DMS79 treated with DMSO at 0.1 percent for 48 hours (cell line): ENCODE measurements around the gene MKNK1.

ENCODE experiments used
- DNase-seq: peaks from one replicate; lab custom pipeline; 2025; lab: John Stamatoyannopoulos, UW

MKNK1 gene

DNA sequence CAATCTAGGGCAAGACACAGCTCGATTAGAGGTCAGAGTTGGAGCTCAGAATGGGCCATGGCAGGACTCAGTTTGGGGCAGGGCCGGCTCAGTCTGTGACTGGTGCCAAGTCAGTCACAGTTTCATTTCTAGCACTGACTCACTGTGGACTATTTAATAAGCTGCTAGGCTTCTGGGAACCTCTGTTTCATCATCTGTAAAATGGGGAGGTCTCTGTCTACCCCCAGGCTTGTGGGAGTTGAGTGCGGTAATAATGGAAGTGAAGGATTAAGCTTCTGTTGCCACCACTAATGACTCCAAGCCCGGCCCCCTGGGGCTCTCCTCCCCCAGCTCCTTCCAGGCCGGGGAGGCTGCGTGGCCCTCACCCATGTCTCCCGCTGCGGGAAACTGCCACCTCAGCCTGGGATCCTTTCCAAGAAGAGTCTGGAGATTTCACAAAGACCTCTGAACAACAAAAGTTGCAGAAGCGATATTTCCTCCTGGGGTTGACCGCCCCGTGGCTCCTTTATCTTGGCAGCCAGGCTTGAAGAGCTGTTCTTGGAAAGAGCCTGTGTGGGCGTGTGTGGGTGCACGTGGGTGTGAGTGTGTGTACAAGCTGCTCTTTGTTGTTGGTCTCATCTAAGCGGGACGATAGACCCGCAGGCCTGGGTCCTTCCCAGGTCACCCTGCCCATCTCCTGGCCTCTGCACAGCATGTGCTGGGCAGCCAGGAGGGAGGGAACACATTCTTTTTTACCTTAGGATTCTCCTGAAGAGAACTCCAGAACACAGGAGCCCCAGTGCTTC lies 81.7 kb downstream of the MKNK1 start:
- DNase-seq: peak; percentile 63

DNA sequence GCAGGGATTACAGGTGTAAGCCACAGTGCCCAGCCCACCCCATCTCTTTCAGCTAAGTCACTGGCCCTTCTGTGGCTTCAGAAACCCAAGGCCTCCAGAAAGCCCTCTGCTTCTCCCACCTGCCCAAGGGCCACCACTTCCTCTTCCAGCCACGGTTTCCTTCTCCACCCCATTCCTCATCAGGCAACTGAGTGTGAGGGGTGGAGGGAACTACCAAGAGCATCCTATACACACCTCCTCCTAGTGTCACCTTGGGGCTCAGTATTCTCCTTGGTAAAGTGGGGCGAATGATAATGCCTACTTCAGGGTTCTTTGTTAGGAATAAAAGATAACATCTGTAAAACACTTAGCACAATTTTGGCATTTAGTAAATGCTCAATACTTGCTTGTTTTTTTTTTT lies 82.7 kb downstream of the MKNK1 start:
- no peak for DNase-seq

DNA sequence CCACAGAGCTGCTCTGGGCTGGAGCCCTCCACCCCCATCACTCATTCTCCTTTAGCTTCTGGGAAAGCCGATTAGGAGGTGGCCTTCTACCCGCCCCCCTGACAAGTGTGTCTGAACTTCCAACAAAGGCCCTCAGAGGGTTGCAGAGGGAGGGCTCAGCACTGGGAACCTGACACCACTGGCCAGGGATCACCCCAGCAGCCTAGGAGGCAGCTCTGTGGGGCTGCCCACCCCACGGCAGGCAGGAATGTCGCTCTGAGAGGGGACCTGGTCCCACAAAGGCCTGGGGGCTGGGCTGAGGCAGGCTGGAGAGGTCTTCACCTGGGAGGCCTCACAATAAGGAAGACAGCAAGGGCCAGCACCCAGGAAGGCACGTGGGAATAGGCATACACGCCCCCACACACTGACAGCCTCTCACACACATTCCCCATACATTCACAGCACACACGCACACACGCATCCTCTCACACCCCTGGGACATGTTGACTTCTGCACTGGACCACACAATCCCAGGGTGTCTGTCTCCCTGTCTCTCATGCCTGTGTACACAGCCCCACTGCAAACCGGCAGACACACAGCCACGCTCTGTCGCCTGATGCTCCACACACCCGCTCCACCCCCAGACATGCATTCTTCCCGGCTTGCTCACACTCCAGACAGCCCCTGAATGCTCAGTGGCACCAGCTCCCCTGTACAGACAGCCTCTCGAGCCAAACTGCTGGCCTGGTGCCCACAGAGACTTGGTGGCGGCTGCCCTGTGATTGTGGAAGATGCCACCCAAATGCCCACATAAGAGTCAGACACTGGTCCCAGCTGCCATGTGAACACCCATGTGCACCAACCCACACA lies 83.8 kb downstream of the MKNK1 start:
- DNase-seq: peak; percentile 88

DNA sequence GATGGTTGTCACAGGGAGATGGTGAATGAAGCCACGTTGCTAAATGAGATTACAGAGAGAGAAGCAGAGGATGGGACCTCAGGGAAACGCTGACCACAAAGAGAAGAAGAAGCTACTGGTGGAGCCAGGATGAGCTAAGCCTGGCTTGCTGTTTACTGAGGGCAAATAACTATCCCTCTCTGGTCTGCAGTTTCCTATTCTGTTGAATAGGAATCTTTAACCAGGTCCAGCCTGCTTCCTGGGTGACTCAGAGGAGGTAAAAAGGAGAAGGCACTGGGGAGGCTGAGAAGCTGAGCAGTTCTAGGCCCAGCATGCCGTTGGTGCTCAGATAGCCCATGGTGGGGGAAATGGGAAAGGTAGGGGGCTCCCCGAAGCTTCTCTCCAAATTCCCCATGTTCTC lies 84.9 kb downstream of the MKNK1 start:
- DNase-seq: no peak

DNA sequence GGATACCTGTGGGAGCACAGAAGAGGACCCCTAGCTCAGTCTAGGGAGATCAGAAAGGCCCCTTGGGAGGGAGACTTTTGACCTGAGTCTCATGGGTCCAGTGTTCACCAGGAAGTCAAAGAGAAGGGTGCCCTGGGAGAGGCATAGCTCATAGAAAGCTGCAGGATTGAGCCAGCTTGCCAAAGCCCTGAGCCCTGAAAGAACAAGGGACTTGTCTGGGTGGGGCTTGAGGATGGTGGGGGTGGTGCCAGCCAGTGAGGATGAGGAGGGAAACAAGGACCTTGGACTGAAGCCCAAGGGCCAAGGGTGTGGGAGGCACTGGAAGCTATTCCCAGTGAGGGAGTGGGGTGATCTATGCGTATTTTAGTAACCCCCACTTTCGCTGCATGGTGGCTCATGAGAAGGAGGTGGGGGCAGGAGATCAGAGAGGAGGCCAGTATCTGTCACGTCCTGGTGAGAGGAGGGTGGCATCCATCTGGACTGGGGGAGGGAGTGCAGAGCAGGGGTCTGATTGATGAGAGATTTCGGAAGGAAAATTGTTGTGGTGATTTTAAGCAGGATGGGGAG lies 86.1 kb downstream of the MKNK1 start:
- DNase-seq: no peak

DNA sequence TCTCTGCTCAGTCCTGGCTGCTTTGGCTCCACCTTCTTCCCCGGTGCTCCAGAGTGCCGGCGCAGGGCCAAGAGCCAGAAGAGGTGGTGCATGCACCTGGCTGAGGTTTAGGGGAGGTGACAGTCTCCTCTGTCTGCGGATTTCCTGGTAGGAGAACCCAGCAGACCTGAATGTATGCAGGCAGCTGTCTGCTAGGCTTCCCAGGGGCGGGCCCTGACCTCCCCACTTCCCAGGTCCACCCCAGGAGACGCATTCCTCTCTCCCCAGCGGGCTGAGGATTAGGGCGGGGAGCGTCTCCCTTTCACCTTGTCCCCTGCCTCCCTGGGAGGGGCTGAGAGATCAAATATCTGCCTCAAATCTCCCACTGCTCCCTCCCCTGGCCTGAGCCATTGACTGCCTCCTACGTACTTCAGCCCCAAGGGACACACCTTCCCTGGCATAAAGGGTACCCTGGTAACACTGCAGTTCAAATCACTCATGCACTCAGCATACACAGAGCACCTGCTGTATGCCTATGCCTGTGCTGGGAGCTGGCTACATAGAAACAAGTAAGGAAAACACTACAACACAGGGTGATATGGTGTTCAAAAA lies 87.0 kb downstream of the MKNK1 start:
- DNase-seq: peak; percentile 98

DNA sequence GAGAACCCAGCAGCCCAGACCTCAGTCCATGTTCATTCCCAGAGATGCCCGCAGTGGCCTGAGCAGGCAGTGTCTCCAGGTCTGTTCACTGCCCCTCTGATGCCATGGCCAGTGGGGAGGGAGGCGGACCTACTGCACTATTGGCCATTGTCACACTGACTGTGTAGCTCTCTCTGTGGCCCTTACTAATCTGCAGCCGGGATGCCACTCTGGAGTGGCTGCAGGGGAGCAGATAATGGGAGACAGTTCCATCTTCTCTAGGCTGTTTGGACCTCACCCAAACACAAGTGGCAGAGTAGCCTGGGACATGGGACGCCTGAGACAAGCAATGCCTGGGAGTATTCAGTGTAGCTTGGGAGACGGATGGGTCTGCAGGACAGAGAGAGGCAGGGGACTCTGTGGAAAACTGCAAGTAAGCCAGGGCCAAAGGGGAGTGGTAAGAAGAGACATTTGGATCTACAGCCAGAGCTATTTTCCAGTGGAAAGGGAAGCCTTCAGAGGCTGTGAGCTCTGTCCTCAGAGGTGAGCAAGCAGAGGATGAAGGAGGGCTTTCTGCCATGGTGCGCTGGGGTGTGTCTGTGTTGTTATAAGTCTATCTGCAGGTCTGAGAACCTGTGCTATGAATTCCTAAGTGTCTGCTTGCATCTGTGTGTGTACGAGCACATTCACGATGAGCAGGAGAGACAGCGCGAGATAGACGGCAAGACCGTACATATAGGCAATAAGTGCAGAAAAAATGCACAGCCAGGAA lies 87.7 kb downstream of the MKNK1 start:
- peak; percentile 70 for DNase-seq

DNA sequence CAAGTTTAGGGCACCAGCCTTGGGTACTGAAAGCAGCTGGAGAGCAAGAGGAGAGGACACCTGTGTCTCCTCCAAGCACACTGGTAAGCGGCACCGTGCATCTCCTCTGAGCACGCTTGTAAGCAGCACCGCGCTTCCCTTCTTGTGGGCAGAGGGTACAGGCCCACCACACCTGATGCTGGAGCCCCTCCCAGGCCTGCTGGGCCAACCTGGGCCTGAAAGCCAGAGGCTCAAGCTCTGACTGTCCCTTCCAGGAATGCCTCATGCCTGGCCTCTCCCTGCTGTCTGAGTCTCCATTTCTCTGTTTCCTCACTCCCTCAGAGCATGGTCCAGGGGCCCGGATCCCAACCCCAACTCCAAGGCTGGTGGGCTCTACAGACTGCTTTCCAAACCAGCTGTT lies 88.5 kb downstream of the MKNK1 start:
- no peak for DNase-seq

DNA sequence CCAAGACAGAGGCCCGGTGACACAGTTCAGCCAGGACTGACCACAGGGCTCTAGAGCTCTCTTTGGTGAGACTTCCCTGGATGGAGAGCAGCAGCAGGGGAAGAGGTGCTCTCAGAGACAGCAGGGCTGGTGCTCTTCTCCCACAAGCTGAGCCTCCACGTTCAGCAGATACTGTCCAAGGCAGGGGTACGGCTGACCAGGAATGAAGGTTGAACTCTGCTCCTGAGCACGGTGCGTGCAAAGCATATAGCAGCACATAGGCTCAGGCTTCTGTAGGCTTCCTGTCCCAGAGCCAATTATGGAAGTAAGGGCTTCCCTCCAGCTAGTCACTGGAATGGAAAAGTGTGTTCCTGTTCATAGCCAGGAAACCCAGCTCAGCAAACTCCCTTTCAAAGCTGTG lies 90.5 kb downstream of the MKNK1 start:
- no peak for DNase-seq

DNA sequence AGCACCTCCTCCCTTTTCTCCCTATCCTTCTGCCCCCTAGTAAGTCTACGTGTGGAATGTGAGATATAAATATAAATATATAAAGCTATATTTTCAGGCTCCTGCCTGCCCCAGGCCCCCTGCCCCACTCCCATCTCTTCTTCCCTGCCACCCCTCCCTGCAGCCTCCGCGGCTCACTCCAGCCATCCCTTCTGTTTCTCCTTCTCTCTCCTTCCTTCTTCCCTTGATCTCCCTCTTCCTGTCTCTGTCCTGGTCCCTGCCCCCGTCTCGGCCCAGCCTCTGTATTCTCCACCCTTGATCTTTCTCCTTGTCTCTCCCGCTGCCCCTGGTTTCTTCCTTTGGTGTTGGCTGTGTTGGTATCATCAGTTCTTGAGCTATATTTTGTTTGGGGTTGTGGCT lies 91.3 kb downstream of the MKNK1 start:
- no peak for DNase-seq

DNA sequence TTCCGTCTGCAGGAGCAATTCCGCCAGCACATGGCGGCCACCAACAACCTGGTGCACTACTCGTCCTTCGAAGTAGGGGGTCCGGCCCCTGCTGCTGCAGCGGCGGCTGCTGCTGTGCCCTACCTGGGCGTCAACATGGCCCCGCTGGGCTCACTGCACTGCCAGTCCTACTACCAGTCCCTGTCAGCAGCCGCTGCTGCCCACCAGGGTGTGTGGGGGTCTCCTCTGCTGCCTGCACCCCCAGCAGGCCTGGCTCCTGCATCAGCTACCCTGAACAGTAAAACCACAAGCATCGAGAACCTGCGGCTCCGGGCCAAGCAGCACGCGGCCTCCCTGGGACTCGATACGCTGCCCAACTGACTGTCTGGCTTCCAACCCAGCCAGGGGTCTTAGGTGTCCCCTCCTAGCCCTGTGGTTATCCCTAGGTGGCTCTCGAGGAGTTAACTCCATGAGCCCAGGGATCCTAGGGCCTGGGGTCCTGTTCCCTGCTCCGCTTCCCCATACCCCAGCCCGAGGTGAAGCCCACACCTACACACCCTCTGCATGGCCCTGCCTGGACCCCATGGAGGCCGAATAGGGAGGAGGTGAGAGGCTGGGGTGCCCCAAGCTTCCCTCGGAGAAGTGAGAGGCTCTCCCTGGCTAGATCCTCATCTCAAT lies 91.8 kb downstream of the MKNK1 start:
- no peak for DNase-seq

DNA sequence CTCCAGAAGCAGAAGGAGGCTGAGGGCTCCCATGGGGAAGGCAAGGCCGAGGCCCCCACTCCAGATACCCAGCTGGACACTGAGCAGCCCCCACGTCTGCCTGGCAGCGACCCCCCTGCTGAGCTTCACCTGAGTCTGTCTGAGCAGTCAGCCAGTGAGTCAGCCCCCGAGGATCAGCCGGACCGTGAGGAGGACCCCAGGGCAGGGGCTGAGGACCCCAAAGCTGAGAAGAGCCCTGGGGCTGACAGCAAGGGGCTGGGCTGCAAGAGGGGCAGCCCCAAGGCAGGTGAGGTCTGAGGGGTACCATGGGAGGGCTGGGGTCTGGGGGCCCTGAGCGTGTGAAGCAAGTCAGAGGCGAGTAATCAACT lies 93.1 kb downstream of the MKNK1 start:
- no peak for DNase-seq

DNA sequence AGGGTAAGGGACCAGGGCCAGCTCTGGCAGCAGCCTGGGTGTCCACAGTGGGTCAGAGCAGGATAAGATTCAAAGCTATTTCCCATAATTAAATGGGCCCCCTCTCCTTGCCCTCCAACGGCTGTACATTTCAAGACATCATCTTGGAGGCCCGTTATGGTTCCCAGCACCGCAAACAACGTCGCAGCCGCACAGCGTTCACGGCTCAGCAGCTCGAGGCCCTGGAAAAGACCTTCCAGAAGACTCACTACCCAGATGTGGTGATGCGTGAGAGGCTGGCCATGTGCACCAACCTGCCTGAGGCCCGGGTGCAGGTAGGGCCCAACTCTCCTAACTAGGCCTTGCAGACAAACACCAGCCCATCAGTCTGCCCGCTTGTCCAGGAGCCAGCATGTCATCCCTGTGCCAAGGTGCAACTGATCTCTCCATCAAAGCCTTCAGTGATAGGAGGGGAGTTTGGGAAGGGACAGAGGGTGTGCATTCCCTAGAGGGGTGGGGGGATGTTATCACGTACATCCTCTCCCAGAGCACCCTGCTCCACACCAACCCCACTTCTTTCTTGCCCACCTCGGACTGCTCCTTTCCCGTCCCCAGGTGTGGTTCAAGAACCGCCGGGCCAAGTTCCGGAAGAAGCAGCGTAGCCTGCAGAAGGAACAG lies 93.6 kb downstream of the MKNK1 start:
- DNase-seq: no peak

DNA sequence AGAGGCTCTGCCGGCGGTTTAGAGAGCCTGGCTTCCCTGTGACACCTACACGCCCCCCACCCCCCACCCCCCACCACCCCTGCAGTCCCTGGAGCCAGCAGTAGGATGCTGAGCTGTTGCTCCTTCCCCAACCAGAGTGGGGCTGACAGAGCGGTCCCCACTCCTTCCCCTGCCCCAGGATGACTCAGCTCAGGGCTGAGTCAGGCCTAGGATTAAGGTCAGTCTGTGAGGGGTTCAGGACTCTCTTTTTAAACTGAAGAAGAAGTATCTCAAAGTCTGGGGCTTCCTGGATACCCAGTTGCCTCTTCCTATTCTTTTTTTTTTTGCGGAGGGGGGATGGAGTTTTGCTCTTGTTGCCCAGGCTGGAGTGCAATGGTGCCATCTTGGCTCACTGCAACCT lies 95.3 kb downstream of the MKNK1 start:
- no peak for DNase-seq
